Retina (tissue), 1 donor: ENCODE measurements around the gene CYS1.
"Not testable (repeated sequence)": the region's sequence is repeated elsewhere in the genome, so short reads cannot be mapped to it uniquely, and the experiment has no call there.

Experiments used
- DNase-seq: peaks from one replicate; pipeline ENCODE4 v3.0.0-alpha.2; 2016

The CYS1 gene

DNA sequence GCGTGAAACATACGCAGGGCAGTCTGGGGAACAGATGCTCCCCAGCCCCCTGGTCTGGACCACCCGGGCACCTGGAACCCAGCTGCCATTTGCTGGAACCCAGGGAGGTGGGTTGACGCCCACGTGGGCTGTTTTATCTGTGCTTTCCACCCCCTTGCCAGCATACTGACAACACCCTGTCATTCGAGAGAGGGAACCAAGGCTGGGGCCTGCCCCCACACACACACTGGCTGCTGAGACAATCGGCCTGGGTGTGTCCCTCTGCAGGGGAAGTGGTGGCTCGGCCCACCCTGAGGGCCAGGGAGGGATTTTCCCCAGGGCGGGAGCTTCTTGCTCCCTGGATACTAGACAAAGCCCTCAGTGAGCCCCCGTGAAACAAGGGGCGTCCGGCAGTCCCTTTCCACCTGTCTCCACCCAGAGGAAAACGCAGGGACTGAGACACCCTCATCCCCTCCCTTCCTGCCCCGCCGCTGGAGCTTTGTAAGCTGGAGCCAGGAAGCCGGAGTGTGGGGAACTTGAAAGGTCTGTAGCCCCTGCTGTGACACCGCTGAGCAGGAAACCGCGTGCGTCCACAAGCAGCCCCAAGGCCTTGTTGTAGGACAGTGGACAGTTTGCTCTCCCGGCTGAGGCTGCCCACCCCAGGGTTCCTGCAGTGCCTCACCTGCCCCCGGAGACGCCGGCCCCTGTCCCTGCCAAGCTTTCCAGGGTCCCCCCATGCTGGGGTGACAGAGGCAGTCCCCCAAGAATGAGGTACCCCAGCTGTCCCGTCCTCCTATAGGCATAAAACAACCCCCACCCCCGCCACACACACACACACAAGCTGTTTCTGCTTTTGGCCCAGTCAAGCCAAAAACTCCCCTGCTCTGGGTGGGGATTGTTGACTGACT, 51.0 kb downstream of the CYS1 start:
- peak; percentile 57 for DNase-seq

DNA sequence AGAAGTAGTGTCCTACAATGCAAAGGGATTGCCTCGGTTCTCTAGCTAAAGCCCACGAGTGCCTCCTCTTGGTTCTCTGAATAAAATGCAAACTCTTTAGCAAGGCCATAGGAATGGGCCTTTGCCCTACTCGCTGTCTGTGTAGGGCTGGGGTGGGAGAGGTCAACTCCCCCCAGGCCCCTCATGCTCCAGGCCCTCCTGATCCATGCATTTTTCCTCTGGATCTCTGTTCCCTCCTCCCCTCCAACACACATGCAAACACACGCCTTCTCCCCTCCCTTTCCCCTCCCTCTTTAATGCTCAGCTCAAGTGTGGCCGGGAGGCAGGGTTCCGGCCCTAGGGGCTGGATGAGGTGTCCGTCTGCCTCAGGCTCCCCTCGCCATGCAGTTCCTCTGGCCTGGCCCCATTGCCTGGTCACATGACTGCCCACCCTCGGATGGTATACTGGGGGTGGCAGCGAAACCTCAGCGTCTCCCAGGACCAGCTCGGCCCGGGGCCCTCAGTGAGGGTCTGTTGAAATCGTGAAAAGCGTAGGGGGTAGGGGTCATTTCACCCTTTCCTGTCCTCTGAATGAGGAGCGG, 51.7 kb downstream of the CYS1 start:
- DNase-seq: no peak

DNA sequence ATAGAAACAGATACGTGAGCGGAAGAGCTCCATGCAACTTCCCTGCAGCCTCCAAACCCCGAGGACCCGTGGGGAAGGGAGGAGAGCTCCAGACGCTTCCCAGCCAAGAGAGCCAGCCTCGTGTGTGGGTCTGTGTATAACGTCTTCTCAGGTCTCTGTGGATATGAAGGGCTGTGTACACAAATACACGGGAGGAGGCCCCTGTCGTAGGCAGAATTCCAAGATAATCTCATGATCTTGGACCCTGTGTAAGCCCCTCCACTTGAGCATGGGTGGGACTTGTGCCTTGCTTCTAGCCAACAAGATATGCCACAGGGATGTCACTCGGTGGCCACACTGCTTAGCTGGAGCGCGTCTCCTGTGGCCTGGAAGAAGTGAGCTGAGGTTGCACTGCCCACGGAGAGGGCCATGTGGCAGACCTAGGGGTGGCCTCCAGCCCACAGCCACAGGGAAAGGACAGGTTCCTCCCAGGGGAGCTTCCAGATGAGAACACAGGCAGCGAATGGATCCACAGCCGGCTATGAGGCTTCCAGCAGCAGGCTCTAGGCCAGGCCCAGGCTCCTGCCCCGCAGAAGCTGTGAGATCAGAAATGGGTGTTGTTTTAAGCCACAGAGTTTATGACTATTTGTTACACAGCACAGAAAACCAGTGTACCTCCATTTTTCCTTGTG, 52.4 kb downstream of the CYS1 start:
- no peak for DNase-seq

DNA sequence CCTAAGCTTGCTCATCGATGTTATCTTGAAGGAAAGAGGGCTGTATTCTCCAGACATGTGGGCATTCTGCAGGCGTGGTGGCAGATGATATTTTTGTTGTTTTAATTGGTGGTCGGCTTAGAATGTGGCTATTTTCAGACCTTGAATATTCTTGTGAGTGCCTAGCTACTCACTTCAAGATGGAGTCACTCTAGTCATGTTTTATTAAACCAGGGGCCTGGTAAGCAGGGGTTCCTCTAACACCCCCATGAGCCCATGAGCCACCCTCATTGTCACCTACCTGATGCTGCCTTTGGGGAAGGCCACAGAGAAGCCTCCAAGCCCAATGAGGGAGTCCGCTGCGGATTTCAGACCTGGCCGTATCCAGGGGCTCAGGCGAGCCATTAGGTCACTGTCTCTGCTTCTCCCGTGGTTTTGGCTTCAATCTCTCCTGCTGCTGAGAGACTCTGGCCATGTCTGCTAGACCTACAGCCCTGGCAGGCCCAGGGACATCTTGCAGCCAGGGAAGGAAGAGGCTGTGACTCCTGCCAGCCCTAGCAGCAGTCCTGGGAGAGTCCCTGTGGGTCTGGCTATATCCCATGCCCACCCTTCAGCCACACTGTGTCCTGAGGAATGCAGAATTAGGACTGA, 53.2 kb downstream of the CYS1 start:
- no peak for DNase-seq

DNA sequence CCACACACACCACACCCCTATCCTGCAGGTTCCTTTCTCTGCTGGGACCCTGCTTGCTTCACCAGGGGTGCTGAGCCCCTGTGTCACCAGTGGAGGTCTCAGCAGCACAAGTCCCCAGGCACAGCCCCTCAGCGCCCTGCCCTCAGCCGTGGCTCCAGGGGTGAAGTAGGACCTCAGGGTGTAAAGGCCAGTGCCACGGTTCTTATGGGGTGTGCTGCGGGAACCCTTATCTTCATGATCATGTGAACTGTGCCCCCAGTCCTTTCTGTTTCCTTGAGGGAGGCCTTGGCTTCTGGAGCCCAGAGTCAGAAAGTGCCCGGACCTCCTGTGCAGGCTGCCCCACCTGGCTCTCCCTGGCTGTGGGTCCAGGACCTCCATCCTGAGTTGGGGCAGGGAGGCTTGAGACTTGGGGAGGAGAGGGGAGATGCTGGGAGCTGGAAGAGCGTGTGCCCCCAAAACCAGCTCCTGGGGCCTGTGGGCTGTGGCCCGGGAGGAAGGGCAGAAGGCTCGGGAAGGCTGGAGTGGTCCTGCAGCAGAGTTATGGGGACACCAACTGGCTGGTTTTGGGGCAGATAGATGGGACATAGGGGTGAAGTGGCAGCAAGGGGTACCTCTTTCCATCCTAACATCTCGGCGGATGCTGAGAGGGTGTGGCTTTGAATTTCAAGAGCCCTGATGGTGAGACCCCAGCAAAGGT, 57.1 kb downstream of the CYS1 start:
- DNase-seq: no peak

DNA sequence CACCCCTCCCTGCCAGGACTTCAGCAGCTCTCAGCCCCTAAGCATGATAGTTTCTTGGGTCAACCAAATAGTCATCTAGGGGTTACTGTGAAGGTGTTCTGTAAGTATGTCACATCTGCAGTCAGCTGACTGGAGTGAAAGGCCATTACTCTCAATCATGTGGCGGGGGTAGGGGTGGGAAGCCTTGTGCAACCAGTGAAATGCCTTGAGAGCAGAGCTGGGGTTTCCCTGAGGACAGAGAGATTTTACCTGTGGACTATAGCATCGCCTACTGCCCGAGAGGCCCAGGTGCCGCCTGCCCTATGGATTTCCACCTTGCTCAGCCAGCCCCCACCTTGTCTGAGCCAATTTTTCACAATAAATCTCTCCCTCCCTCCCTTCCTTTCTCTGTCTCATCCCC, 57.8 kb downstream of the CYS1 start:
- no peak for DNase-seq

DNA sequence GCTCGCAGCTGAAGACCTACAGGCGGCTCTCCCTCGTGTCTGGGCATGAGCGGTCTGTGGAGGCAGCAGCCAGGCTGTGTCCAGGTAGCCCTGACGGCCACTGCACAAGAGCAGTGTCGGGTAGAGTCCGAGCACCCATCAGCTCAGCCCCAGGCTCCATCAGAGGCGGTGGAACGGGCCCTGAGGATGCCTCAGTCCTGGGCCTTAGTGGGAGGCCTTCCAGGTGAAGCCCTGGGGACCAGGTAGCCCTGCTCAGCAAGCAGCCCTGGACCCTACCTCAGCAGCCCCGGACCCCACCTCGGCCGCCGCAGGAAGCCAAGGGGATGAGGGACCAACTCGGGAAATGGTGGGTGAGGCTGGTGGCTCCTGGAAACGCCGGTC, 58.2 kb downstream of the CYS1 start:
- DNase-seq: no peak

DNA sequence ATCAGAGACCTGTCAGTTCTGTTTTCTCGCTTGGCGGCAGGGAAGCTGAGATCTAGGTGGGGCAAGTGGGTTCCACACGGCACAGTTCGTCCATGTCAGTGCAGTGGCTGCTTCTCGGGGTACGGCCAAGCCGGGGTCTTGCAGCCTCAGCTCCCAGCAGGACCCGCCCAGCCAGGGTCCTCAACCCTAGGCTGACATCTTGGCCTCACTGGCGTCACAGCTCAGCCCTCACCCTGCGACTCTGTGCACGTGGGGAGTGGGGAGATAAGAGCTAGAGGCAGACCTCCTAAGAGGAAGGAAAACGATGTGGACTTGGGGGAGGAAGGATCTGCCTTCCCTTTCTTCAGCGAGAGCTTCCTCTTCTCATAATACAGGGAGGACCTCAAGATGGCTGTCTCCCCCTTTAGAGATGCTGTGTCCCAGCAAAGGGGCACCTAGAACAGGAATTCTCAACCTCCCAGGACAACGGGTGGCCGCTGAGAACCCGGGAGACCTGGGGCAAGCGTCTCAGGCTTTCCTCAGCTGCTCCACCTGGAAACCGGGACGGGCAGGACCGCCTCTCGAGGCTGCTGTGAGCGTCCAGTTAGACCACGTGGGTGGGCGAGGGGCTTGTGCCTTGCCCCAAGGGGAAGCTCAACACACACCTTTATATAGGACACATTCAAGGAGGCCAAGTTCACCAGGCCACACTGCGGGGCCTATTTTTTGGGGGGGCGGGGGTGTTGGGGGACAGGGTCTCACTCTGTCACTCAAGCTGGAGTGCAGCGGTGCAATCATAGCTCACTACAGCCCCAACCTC, 60.4 kb downstream of the CYS1 start:
- DNase-seq: no peak

DNA sequence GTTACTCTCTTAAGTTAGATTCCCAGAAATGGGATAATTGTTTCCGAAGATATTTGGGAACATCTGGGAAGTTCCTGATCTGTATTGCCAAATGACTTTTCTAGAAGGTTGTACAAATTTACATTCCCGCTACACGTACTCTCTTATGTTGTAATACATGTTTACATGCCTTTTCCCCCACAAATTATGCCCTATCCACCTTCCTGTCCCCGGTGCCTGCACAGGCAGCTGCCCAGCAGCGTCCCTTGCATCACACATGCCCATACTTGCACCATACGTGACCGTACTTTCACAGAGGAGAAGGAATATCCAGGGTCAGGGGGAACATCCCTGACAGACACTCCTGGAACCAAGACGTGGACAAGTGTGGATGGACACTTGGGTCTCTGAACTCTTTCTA, 61.0 kb downstream of the CYS1 start:
- no peak for DNase-seq

DNA sequence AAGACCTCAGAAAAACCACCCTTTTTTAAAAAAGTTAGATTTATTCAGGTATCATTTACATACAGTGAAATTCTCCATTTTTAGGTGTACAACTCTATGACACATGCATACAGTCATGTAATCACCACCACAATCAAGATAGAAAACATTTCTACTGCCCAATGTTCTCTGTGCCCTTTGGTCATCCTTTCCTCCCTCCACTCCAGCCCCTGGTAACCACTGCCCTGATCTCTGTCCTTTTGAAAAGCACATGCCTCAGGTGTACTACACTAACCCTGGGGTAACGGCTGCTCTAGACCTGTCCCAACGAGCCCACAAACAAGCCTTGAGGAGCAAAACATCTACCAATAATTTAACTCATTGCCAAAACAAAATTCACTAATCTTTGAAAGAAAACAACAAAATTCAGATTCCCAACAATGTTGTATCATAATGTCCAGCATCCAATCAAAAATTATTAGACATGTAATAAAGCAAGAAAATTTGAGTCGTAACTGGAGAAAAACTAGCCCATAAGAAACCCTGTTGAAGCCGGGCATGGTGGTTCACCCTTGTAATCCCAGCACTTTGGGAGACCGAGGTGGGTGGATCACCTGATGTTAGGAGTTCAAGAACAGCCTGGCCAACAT, 62.8 kb downstream of the CYS1 start:
- no peak for DNase-seq

DNA sequence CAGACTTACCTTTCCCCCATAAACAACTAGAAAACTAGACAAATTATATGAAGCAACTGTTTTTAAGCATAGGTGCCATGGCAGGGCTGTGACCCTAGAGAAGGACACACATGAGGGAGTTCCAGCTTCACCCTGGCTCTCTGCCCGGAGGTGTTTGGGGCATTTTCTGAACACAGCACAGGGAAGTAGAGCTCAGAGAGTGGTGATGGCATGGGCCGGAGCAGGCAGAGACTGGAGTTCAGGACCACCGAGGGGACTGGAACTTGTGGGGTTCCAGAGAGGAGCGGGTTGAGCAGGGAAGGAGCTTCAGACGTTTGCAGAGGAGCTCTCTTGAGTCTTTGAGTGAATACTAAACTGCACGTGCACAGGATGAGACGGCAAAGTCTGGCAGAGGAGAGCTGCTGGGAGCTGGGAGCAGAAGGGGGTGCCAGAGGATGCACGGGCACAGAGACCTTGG, 63.4 kb downstream of the CYS1 start:
- no peak for DNase-seq

DNA sequence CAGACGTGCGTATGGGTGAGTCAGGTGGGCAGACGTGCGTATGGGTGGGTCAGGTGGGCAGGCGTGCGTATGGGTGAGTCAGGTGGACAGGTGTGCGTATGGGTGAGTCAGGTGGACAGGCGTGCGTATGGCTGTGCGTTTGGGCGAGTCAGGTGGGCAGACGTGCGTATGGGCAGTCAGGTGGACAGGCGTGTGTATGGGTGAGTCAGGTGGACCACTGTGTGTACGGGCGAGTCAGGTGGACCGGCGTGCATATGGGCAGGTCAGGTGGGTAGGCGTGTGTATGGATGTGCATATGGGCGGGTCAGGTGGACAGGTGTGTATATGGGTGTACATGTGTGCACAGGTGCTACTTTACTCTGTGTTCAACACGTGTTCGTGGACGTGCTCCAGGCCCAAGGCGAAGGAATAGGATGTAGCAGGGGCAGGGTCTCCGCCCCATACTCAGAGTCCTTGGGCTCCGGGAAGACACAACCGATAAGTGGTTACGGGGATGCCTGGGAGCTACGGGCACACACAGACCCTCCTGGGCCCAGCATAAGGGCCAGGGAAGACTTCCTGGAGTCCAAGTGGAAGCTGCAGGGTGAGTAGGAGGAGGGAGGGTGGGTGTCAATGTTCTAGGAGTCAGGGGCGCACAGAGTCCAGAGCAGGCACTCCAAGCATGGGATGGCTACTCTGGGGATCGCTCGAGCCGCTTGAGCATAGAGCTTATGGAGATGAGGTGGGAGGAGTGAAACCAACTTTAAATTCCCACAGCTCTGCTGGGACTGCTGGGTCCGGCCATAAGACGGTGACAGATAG, 64.0 kb downstream of the CYS1 start:
- DNase-seq: no peak

DNA sequence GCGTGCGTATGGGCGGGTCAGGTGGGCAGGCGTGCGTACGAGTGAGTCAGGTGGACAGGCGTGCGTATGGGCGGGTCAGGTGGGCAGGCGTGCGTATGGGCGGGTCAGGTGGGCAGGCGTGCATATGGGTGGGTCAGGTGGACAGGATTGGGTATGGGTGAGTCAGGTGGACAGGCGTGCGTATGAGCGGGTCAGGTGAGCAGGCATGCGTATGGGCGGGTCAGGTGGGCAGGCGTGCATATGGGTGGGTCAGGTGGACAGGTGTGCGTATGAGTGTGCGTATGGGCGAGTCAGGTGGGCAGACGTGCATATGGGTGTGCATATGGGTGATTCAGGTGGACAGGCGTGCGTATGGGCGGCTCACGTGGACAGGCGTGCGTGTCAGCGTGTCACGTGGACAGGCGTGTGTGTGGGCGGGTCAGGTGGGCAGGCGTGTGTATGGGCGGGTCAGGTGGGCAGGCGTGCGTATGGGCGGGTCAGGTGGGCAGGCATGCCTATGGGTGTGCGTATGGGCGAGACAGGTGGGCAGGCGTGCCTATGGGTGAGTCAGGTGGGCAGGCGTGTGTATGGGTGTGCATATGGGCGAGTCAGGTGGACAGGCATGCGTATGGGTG, 64.7 kb downstream of the CYS1 start:
- not testable (repeated sequence) for DNase-seq

DNA sequence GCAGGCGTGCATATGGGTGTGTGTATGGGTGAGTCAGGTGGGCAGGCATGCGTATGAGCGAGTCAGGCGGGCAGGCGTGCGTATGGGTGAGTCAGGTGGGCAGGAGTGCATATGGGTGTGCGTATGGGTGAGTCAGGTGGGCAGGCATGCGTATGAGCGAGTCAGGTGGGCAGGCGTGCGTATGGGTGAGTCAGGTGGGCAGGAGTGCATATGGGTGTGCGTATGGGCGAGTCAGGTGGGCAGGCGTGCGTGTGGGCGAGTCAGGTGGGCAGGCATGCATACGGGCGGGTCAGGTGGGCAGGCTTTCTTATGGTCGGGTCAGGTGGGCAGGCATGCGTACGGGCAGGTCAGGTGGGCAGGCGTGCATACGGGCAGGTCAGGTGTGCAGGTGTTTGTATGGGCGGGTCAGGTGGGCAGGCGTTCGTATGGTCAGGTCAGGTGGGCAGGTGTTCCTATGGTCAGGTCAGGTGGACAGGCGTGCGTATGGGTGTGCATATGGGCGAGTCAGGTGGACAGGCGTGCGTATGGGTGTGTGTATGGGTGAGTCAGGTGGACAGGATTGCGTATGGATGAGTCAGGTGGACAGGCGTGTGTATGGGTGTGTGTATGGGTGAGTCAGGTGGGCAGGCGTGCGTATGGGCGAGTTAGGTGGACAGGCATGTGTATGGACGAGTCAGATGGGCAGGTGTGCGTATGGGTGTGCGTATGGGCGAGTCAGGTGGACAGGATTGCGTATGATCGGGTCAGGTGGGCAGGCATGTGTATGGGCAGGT, 65.6 kb downstream of the CYS1 start:
- DNase-seq: no peak

DNA sequence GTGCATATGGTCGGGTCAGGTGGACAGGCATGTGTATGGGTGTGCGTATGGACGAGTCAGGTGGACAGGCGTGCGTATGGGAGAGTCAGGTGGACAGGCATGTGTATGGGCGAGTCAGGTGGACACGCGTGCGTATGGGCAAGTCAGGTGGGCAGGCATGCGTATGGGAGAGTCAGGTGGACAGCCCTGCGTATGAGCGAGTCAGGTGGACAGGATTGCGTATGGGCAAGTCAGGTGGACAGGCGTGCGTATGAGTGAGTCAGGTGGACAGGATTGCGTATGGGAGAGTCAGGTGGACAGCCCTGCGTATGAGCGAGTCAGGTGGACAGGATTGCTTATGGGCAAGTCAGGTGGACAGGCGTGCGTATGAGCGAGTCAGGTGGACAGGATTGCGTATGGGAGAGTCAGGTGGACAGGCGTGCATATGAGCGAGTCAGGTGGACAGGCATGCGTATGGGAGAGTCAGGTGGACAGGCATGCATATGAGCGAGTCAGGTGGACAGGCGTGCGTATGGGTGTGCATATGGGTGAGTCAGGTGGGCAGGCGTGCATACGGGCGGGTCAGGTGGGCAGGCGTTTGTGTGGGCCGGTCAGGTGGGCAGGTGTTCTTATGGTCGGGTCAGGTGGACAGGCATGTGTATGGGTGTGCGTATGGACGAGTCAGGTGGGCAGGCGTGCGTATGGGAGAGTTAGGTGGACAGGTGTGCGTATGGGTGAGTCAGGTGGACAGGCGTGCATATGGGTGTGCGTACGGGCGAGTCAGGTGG, 66.4 kb downstream of the CYS1 start:
- DNase-seq: not testable (repeated sequence)

DNA sequence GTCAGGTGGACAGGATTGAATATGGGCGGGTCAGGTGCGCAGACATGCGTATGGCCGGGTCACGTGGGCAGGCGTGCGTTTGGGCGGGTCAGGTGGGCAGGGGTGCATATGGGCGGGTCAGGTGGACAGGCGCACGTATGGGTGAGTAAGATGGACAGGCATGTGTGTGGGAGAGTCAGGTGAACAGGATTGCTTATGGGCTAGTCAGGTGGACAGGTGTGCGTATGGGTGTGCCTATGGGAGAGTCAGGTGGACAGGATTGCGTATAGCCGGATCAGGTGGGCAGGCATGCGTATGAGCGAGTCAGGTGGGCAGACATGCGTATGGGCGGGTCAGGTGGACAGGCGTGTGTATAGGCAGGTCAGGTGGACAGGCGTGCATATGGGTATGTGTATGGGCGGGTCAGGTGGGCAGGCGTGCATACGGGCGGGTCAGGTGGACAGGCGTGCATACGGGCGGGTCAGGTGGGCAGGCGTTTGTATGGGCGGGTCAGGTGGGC, 67.2 kb downstream of the CYS1 start:
- DNase-seq: no peak

DNA sequence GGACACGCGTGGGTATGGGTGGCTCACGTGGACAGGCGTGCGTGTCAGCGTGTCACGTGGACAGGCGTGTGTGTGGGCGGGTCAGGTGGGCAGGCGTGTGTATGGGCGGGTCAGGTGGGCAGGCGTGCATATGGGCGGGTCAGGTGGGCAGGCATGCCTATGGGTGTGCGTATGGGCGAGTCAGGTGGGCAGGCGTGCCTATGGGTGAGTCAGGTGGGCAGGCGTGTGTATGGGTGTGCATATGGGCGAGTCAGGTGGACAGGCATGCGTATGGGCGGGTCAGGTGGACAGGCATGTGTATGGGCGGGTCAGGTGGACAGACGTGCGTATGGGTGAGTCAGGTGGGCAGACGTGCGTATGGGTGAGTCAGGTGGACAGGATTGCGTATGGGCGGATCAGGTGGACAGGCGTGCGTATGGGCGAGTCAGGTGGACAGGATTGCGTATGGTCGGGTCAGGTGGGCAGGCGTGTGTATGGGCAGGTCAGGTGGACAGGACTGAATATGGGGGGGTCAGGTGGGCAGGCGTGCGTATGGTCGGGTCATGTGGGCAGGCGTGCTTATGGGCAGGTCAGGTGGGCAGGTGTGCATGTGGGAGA, 67.7 kb downstream of the CYS1 start:
- not testable (repeated sequence) for DNase-seq
